ENCODE measurements around the gene WDR76. TPM values are rescaled to one million over a fixed set of nuclear protein-coding genes. Genes with fewer than 3 reads are reported as not detected.

WDR76 gene
- total RNA-seq, 4 donors from 2014 or later = 5.1 to 12.0 (median 8.2) TPM

DNA sequence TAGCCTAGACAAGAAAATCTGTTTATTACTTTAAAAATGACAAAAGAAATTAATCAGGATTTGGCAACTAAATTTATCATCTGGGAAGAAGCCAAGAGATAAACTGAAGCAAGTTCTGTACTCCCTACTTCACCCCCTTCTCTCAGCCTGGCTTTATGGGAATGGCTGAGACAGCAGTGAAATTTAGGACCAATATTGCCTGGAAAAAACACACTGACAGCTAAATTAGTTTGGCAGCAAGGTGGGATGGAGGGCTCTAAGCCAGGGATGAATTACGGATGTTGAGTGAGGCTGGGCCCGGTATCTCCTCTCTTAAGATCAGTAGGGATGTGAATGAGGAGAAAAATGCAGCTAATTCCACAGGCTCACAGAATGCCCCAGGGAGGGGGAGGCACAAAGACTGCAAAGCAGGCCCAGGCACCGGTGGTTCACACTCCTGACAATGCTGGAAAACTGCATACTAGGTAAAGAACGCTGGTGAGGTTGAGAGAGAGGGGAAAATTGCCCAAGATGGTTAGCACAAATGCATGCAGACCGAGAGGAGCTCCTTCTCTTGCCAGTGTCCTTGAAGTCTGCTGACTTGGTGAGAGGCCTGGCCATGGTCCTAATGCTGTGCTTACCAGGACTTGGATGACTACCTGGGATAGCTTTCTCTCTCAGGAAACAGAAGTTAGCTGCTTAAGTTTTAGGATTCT is 89.0 kb downstream of the WDR76 start:
- peaks cover 0 to 23% (median 10%) of the 10 kb centered on the region in 4 donors for H3K4me1 ChIP-seq
- no peak overlapping the region for H3K27ac ChIP-seq (replicated peaks in 1 of 4)
- TF ChIP-seq POLR2A (IDR thresholded peaks at IDR 0.05; ENCODE audit: low read depth) (no peak), POLR2AphosphoS5 (IDR thresholded peaks at IDR 0.05) (no peak), EP300 (IDR thresholded peaks at IDR 0.05) (no peak)
- TF ChIP-seq, protein P1, sequence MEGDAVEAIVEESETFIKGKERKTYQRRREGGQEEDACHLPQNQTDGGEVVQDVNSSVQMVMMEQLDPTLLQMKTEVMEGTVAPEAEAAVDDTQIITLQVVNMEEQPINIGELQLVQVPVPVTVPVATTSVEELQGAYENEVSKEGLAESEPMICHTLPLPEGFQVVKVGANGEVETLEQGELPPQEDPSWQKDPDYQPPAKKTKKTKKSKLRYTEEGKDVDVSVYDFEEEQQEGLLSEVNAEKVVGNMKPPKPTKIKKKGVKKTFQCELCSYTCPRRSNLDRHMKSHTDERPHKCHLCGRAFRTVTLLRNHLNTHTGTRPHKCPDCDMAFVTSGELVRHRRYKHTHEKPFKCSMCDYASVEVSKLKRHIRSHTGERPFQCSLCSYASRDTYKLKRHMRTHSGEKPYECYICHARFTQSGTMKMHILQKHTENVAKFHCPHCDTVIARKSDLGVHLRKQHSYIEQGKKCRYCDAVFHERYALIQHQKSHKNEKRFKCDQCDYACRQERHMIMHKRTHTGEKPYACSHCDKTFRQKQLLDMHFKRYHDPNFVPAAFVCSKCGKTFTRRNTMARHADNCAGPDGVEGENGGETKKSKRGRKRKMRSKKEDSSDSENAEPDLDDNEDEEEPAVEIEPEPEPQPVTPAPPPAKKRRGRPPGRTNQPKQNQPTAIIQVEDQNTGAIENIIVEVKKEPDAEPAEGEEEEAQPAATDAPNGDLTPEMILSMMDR (IDR thresholded peaks at IDR 0.05) = no peak

DNA sequence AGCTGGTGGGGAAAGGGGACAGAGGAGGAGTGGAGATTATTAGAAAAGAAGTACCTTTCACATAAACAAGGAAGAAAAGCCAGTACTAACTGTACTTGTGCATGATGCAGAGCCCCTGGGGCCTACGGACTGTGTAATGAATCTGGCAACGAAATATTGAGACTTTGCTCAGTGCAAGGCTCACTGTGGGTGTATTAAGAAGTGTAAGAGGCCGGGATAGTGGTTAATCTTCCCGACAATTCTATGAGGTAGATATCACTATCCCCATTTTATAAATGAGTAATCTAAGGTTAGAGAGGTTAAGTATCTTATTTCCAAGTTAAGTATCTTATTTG is 89.5 kb downstream of the WDR76 start:
- H3K4me1 ChIP-seq = peaks cover 0 to 23% (median 10%) of the 10 kb centered on the region in 4 donors
- intact Hi-C loops (cut with DNase I) = loop anchor here (10.0 kb wide), 1 partner anchor 79 kb away; no protein-coding TSS in a partner anchor
- DNase-seq (ENCODE audit: extremely low spot score) = no peak
- H3K4me3 ChIP-seq = no peak overlapping the region
- no peaks in the 10 kb centered on the region for H3K27me3 ChIP-seq
- H3K27ac ChIP-seq (replicated peaks in 1 of 4) = no peak overlapping the region
- H3K9me3 ChIP-seq = no peaks in the 10 kb centered on the region
- WGBS = 96% methylated on average over 4 of the region's 4 CpGs
- H3K36me3 ChIP-seq = no peaks in the 10 kb centered on the region
- TF ChIP-seq POLR2A (IDR thresholded peaks at IDR 0.05; ENCODE audit: low read depth) (no peak), POLR2AphosphoS5 (IDR thresholded peaks at IDR 0.05) (no peak), EP300 (IDR thresholded peaks at IDR 0.05) (no peak)
- TF ChIP-seq, protein P1 (IDR thresholded peaks at IDR 0.05) = no peak

More for the DNA sequence above, 89.0 kb downstream of the WDR76 start:
- intact Hi-C loops (cut with DNase I) = loop anchor here (10.0 kb wide), 1 partner anchor 79 kb away; no protein-coding TSS in a partner anchor
- 65% methylated on average over 5 of the region's 5 CpGs for WGBS
- Histone ChIP-seq H3K9me3 (no peaks in the 10 kb centered on the region), H3K36me3 (no peaks in the 10 kb centered on the region), H3K4me3 (no peak overlapping the region), H3K27me3 (no peaks in the 10 kb centered on the region)
- no peak for DNase-seq (ENCODE audit: extremely low spot score)

Small RNAs within 50 kb of the gene (small RNA-seq; reads per million reads assigned to genes)
- gene MIR1282 (0 reads per million in 3 donors), gene RF00019 (0 reads per million in 3 donors)

Other genes with a start within 250 kb of the WDR76 start
- gene PPIP5K1, start 236.8 kb upstream of the WDR76 start, total RNA-seq = 10 to 100 TPM in 3 of 4 donors, 1 to 10 TPM in 1; 9.8 to 73.4 (median 23.3) TPM
- 1 to 10 TPM in 2 of 4 donors, under 1 TPM in 2; 0.13 to 2.2 (median 0.87) TPM for gene CKMT1B, start 233.0 kb upstream of the WDR76 start, total RNA-seq
- under 1 TPM in 2 of 4 donors, not detected in 2; under 0.01 to 0.06 TPM for gene STRC, start 208.2 kb upstream of the WDR76 start, total RNA-seq
- gene CATSPER2, start 178.2 kb upstream of the WDR76 start, total RNA-seq = 1 to 10 TPM in 2 of 4 donors, under 1 TPM in 2; 0.66 to 2.8 (median 1.4) TPM
- gene CKMT1A, start 133.1 kb upstream of the WDR76 start, total RNA-seq = under 1 TPM in 1 of 4 donors, not detected in 3; 0.17 TPM
- 100 to 1,000 TPM in 2 of 4 donors, 10 to 100 TPM in 2; 70.6 to 256 (median 101) TPM for gene PDIA3, start 80.6 kb upstream of the WDR76 start, total RNA-seq
- gene ELL3, start 50.0 kb upstream of the WDR76 start, total RNA-seq = 1 to 10 TPM; 3.0 to 7.7 (median 4.1) TPM
- gene SERF2, start 34.7 kb upstream of the WDR76 start, total RNA-seq = 100 to 1,000 TPM; 625 to 874 (median 721) TPM
- not detected for gene SERINC4, start 26.8 kb upstream of the WDR76 start, total RNA-seq
- gene HYPK, start 26.4 kb upstream of the WDR76 start, total RNA-seq = 10 to 100 TPM in 1 of 4 donors, 1 to 10 TPM in 3; 4.8 to 12.0 (median 9.4) TPM
- 10 to 100 TPM; 18.6 to 21.3 (median 19.7) TPM for gene MFAP1, start 2.3 kb upstream of the WDR76 start, total RNA-seq

All from esophagus muscularis mucosa (tissue), 4 donors.